GM21737 (cell line): ENCODE results near the gene AKT2.
"Not testable (repeated sequence)": the region's sequence is repeated elsewhere in the genome, so short reads cannot be mapped to it uniquely, and the experiment has no call there.

Experiments used
- ATAC-seq: cut with Tn5 transposase; IDR thresholded peaks from one replicate; pipeline ENCODE4 v1.9.1; 2021; ENCODE audit warnings: mild to moderate bottlenecking, moderate library complexity; ENCODE audit not compliant: unreplicated experiment

Gene AKT2

DNA sequence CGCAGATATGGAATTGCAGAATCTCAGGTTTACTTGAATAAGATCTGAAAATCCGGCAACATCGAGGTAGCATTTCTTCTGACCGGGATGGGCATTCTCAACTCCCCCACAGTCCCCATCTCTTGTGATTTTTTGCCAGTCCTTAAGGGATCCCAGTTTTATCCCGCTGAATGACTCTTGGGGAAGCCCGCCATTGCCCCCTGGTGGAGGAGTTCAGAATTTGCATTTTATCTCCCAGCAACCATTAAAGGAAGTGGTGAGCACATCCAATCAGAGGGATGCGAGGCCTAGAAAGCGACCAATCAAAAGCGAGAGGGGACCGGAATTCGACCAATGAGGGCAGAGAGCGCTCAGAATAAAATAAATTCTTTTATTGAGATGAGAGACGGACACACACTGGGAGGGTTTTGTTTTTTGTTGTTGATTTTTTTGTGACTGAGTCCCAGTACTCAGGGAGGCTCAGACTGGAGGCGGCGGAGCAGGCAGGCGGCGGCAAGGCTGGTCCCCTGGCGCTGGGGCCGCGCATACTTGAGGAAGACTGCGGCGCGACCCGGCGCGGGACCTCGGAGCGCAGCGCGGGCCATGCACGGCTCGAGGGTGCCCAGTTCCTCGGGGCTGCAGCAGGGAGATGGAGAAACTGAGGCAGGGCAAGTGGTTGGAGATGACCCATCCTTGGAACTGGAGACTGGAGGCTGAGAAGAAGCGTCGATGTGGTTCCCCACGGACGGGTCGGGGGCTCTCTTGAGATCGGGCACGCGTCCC lies 63.1 kb downstream of the AKT2 start:
- ATAC-seq = no peak

DNA sequence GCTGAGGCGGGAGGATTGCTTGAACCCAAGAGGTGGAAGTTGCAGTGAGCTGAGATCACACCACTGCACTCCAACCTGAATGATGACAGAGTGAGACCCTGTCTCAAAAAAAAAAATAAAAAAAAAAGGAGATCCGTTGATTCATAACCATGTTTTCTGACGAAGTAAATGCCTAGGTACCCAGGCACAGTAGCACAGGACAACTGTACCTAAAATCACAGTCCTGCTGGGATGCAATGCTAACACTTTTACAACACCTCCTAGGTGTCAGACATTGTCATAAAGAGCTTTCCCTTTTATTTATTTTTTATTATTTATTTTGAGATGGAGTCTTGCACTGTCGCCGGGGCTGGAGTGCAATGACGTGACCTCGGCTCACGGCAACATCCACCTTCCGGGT lies 64.5 kb downstream of the AKT2 start:
- no peak for ATAC-seq

DNA sequence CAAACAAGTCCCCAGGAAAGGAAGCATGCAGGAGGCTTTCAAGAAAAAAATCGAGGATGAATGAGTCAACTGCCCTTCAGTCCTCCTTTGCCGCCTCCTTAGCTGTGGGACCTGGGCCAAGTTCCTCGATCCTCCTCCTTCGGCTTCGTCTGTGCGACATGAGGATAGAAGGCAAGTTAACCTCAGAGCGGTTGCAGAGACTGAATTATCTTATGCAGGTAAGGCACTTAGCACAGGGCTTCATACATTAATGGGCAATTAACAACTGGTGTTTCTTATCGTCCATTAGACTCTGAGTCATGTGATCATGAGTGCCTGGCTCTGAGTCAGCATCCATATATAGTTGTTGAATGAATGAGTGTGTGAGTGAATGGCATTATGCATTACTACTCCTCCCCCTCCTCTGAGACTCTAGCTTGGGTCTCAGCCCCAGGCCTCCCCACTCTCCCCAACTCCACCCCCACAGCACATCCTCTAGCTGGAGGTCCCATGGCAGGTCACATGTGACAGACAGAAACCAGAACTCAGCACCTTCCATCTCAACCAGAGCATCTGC lies 65.3 kb downstream of the AKT2 start:
- no peak for ATAC-seq

DNA sequence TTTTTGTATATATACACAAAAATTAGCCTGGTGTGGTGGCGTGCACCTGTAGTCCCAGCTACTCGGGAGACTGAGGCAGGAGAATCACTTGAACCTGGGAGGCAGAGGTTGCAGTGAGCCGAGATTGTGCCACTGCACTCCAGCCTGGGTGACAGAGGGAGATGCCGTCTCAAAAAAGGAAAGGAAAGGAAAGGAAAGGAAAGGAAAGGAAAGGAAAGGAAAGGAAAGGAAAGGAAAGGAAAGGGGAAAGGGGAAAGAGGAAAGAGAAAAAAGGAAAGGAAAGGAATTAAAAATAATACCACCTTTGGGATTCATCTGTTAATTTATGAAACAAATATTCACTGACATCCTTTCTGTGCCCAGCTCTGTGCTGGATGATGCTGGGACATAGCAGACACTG lies 66.1 kb downstream of the AKT2 start:
- not testable (repeated sequence) for ATAC-seq

DNA sequence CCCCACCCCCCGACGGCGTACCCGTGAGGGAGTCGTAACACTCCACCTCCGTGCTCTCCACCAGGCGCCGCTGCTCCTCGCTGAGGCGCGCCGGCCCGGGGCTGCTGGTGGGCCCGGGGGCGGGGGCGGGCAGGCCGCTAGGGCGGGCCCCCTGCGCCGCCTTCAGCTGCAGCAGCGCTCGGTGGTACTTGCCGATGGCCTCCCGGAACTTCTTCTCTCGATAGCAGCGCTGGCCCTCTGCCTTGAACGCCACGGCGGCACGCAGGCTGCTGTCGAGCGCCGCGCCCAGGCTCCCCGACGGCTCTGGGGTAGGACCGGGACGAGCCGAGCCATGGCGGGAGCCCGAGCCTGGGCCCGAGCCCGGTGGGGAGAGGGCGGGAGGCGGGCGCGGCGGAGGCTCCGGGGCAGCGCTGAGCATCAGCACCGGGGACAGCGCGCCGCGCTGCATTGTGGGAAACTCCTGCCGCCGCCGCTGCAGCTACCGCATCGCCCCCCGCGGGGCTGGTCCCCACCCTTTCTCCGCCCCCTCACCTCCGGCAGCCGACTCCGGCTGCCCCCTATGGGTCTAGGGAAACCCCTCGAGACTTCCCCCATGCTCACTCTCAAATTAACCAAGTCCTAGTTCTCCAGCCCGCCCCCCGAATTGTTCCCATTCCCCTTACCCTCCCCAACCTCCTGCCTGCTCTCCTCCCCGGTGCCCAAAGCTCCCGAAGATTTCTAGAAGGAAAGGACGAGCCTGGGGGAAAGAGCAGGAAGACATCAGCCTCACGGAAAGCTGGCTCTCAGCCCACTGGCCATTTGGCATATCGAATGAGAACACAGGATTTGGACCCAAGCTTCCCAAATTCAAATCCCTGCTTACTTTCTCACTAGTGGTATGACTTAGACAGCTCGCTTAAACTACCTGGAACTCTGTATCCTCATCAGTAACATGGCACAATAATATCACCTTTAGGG lies 66.9 kb downstream of the AKT2 start, which contains the start of gene TTC9B:
Gene TTC9B, minus strand, starts transcription at position 451 of the 957 bp plus-strand sequence. Its CDS starts 3 bp downstream, at position 448.
- no peak for ATAC-seq

DNA sequence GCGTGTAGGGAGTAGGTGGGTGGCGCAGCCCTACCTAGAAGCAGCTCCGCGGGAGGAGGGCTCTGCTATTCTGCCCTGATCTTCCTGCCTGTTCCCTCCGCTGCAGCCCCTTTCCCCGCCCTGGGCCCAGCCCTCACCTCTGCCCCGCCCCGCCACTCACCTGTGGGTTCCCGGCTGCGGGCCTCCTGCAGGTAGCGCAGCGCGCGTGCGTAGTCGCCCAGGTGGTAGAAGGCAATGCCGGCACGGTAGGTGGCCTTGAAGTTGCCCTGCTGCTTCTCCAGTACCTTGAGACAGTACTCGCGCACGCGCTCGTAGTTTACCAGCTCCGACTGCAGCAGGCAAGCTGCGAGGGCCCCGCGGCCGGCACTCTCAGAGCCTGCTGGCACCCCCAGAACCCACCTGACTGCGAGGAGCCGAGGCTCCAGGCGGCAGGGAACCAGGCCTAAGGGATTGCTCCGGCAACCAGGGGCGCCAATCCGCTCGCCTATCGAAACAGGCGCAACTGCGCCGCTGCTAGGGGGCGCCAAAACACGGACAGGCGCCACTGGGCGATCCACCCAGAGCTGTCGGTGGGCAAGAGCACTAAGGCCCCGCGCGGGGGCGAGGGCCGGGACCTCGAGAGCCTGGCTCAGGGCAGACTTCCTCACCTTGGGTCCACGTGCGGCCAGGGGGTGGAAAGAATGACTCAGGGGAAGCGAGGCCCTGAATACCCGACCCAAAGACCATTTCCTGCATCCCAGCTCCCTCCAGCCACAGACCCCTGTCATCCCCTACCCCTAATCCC lies 67.9 kb downstream of the AKT2 start:
- ATAC-seq = no peak

DNA sequence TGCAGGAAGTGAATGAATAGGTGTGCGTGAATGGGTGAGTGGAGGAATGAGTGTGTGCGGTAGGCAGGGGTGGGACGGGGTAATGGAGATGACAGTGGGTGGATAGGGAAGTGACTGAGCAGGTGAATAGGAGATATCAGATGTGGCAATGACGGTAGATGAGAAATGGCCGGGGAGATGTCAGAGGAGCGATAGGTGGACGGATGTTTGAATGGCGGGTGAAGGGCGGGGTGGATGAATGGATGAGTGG lies 68.4 kb downstream of the AKT2 start:
- no peak for ATAC-seq

DNA sequence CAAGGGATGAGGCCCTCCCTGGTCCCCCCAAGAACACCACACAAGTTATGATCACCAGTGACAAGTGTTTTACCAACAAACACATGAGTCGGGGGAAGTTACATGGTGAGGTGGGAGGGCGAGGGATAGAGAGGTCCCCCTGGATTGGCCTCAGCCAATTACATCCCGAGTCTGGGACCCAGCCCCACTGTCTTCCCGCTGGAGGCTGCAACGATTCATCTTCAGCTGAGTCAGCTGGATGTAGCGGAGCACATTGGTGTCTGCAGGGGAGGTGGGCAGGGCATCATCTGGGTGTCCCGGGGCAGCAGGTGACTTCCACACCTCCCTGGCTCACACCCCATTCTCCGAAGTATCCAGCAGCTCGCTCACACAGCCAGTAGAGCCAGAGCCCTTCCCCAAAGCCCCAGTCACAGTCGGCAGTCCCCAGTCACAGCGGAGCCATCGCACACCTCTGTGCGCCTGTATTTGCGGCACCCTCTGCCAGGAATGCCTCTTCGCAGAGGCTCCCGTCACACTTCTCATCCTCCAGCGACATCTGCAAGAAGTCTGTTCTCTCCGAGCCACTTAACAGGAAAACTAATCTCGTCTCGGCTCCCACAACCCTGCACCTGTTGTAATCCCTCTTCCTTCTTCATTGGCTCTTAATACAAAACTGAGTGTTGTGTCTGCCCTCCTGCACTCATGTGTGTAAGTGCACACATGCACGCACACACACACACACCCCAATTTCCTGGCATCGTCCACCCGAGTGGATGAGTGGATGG lies 69.0 kb downstream of the AKT2 start:
- ATAC-seq = no peak

DNA sequence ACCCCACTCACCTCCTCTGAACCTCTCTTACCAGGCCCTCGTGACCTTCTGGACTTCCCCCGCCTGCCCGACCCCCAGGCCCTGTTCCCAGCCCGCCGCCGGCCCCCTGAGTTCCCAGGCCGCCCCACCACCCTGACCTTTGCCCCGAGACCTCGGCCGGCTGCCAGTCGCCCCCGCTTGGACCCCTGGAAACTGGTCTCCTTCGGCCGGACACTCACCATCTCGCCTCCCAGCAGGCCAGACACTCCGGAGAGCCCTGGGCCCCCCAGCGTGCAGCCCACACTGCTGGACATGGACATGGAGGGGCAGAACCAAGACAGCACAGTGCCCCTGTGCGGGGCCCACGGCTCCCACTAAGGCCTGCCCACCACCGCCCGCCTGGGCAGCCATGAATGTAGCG lies 70.2 kb downstream of the AKT2 start:
- ATAC-seq = no peak

DNA sequence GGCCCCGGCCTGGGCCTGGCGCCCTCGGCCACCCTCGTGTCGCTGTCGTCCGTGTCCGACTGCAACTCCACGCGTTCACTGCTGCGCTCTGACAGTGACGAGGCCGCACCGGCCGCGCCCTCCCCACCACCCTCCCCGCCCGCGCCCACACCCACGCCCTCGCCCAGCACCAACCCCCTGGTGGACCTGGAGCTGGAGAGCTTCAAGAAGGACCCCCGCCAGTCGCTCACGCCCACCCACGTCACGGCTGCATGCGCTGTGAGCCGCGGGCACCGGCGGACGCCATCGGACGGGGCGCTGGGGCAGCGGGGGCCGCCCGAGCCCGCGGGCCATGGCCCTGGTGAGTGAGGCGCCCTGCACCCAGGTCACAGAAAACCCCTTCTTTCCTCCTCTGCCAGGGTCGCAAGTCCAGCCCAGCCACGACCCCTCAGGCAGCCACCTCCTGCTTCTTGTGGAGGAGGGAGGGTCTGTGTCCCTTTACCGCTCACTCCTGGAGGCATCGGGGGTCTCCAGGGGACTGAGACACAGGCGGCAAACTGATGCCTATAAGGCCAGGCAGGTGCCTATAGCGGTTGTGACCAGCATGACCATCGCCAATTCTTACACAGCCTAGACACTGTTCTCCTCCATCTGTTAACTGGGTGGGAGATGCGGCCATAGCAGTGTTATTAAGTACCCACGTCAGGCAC lies 71.1 kb downstream of the AKT2 start:
- no peak for ATAC-seq

DNA sequence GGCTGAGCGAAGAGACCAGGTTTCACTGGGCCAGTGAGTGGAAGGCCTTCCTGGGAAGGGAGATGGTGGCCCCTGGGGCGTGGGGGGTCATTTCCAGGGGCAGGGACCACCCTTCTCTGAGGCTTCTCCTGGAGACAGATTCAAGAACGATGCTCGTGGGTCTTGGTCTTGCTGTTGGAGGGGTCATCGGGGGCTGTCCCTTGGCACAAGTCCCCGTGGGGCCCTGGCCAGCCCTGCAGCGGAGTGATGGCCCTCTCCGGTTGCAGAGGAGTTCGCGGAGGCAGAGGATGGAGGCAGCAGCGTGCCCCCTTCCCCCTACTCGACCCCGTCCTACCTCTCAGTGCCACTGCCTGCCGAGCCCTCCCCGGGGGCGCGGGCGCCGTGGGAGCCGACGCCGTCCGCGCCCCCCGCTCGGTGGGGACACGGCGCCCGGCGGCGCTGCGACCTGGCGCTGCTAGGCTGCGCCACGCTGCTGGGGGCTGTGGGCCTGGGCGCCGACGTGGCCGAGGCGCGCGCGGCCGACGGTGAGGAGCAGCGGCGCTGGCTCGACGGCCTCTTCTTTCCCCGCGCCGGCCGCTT lies 71.8 kb downstream of the AKT2 start:
- no peak for ATAC-seq

DNA sequence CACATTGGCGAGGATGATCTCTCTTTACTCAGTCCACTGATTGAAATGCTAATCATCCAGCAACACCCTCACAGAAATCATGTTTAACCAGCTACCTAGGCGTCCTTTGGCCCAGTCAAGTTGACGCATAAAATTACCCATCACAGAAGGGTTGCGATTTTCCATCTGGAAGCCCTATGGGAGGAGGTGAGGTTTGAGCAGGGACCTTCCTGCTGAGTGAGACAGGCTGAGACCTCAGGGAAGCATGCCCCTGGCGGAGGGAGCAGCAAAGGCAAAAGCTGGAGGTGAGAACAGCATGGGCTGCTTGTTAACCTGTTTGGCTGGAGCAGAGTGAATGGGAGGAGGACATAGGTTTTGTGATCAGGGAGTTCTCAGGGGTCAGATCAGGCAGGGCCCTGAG lies 74.3 kb downstream of the AKT2 start:
- no peak for ATAC-seq

DNA sequence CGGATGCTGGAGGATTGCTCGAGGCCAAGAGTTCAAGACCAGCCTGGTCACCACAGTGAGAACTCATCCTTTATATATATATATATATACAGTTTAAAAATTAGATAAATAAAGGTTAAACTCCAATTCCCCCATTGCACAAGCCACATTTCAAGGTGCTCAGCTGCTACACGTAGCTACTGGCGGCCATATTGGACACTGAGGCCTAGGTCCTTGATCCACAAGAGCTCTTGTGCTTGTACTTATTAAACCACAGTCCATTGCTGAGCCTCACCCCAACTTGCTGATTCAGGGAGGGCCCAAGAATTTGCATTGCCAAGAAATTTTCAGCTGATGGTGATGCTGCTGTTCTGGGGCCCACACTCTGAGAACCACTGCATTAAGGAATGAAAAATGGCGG lies 76.5 kb downstream of the AKT2 start:
- ATAC-seq = no peak

DNA sequence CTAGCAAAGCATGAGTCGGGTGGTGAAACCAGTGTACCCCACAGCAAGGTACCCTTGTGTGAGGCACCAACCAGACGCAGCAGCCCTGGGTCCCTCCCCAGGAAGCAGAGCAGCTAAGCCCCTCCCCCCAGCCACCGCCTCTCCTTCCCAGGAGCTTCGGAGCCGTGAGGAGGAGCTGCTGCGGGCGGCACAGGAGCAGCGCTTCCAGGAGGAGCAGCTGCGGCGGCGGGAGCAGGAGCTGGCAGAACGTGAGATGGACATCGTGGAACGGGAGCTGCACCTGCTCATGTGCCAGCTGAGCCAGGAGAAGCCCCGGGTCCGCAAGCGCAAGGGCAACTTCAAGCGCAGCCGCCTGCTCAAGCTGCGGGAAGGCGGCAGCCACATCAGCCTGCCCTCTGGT lies 79.4 kb downstream of the AKT2 start:
- no peak for ATAC-seq

DNA sequence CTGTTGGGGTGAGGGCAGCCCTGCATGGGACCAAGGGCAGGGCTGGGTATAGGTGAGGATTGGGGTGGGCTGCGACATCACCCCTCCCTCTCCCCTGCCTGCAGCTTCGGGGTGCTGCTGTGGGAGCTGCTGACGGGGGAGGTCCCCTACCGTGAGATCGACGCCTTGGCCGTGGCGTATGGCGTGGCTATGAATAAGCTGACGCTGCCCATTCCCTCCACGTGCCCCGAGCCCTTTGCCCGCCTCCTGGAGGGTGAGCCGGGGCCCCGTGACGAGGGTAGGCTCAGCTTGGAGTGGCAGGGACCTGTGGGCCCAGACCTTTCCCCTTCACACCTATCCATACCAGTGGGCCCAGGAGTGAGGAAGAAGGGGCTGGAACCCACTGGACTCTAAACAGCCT lies 80.8 kb downstream of the AKT2 start:
- no peak for ATAC-seq

DNA sequence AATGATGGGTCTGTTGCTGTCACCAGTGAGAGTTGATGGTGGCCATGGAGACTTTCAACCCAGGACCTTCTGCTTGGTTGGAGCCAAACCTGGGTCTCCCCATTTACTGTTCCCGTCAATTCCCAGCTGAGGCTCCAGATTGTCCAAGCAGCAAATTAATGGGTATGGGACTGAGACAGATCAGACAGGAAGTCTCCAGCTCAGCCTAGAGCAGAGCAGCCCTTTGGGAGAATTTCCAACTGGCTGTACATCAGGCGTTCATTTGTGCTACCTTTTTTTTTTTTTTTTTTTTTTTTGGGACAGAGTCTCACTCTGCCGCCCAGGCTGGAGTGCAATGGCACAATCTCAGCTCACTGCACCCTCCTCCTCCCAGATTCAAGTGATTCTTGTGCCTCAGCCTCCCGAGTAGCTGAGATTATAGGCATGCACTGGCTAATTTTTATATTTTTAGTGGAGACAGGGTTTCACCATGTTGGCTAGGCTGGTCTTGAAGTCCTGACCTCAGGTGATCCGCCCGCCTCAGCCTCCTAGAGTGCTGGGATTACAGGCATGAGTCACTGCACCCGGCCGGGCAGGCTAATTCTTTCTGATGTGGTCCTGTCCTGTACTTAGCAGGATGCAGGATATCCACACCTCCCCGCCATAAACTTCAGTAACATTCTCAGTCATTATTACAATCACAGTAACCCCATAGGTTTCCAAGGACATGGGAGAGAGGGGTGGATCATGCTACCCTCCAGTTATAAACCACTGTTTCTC lies 84.6 kb downstream of the AKT2 start:
- ATAC-seq = no peak

DNA sequence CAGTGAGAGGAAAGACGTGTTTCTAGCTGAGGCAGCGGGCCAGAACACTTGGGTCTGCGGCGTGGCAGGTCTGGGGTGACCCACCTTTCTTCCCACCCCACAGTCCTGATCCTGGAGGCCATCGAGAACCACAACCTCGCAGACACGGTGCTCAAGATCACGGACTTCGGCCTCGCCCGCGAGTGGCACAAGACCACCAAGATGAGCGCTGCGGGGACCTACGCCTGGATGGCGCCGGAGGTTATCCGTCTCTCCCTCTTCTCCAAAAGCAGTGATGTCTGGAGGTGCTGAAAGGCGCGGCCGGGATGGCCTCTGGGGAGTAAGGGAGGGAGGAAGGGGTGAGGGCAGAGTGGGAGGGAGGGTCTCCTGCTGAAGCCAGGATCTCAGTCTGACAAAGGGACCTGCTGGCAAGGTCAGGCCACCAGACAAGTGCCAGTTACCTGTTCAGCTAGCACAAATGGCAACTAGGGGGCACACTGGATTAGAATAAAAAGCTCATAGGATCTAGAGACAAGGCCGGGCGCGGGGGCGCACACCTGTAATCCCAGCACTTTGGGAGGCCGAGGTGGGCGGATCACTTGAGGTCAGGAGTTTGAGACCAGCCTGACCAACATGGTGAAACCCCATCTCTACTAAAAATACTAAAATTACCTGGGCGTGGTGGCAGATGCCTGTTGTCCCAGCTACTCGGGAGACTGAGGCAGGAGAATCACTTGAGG lies 86.7 kb downstream of the AKT2 start:
- ATAC-seq = no peak

DNA sequence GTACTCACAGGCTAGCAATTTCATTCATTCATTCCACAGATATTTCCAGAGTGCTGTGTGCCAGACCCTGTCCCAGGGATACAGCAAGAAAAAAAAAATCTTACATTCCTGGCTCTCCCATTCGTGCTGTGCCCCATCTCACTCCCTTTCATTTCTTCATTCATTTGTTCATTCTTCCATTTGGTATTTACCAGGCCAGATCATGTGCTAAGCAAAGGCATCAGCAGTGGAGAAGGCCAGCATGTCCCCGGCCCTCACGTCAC lies 91.6 kb downstream of the AKT2 start:
- no peak for ATAC-seq
